Glutamatergic neuron (in vitro differentiated cells): ENCODE measurements around the gene ZNF618. TPM values are rescaled to one million over a fixed set of nuclear protein-coding genes. Genes with fewer than 3 reads are reported as not detected.

Source experiments
- DNase-seq: peaks from one replicate; pipeline ENCODE4 v3.0.0; 2022
- H3K27ac Mint-ChIP-seq: one replicate; pipeline ENCODE4 v1.8.0; 2020; ENCODE audit warnings: mild to moderate bottlenecking, mixed read lengths, inconsistent platforms; ENCODE audit not compliant: unreplicated experiment
- H3K27me3 Mint-ChIP-seq: one replicate; pipeline ENCODE4 v1.8.0; 2020; ENCODE audit warnings: mild to moderate bottlenecking, moderate library complexity, mixed read lengths, inconsistent platforms; ENCODE audit not compliant: unreplicated experiment
- H3K36me3 Mint-ChIP-seq: one replicate; pipeline ENCODE4 v1.8.0; 2020; ENCODE audit warnings: mild to moderate bottlenecking, mixed read lengths, inconsistent platforms; ENCODE audit not compliant: unreplicated experiment
- H3K4me1 Mint-ChIP-seq: one replicate; pipeline ENCODE4 v1.8.0; 2020; ENCODE audit warnings: mild to moderate bottlenecking, low read depth, mixed read lengths, inconsistent platforms; ENCODE audit not compliant: unreplicated experiment
- H3K4me3 Mint-ChIP-seq: one replicate; pipeline ENCODE4 v1.8.0; 2020; ENCODE audit warnings: mild to moderate bottlenecking, mixed read lengths, inconsistent platforms; ENCODE audit not compliant: unreplicated experiment
- H3K9me3 Mint-ChIP-seq: one replicate; pipeline ENCODE4 v1.8.0; 2020; ENCODE audit warnings: mild to moderate bottlenecking, moderate library complexity, mixed read lengths, inconsistent platforms; ENCODE audit not compliant: unreplicated experiment
- total RNA-seq: library from RNA; stranded (reverse); fragmentation: NEBNext Ultra II Directional; extraction: Animal tissue kit (Norgen Biotek cat#: 25700); gene quantifications from one replicate; pipeline ENCODE4 v1.2.1, GENCODE V29; 2021; ENCODE audit not compliant: unreplicated experiment
- TF ChIP-seq, protein P1 (sequence below): fragments of 200-600 bp; sonication (generic); IDR thresholded peaks from one replicate; pipeline ENCODE4 v1.5.0; 2021; ENCODE audit not compliant: partially characterized antibody, unreplicated experiment

ZNF618 gene
- total RNA-seq, 1 donor from 2014 or later: 114 TPM

DNA sequence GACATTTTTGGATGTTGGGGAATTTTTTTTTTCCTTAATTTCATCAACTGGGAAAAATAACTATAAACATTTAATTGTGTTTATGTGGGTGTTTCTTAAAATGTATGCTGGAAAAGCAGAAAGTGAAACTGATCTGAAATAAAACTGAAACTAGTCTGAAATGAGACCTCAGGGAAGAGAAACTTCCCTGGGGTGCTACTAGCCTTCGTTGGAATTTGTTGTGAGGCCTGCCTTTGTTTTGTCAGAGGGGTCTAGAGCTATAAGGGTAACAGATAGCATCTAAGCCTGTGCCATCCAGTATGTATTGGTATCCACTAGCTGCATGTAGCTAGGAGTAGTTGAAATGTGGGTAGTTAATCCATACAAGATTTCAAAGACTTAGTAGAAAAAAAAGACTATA is 10.4 kb downstream of the ZNF618 start:
- Mint-ChIP-seq H3K4me1 (peaks cover 33% of the 10 kb centered on the region), H3K36me3 (peaks cover 9% of the 10 kb centered on the region), H3K27ac (no peak overlapping the region), H3K4me3 (no peak overlapping the region), H3K27me3 (peaks cover 5% of the 10 kb centered on the region), H3K9me3 (peaks cover 6% of the 10 kb centered on the region)
- DNase-seq: no peak
- TF ChIP-seq, protein P1, sequence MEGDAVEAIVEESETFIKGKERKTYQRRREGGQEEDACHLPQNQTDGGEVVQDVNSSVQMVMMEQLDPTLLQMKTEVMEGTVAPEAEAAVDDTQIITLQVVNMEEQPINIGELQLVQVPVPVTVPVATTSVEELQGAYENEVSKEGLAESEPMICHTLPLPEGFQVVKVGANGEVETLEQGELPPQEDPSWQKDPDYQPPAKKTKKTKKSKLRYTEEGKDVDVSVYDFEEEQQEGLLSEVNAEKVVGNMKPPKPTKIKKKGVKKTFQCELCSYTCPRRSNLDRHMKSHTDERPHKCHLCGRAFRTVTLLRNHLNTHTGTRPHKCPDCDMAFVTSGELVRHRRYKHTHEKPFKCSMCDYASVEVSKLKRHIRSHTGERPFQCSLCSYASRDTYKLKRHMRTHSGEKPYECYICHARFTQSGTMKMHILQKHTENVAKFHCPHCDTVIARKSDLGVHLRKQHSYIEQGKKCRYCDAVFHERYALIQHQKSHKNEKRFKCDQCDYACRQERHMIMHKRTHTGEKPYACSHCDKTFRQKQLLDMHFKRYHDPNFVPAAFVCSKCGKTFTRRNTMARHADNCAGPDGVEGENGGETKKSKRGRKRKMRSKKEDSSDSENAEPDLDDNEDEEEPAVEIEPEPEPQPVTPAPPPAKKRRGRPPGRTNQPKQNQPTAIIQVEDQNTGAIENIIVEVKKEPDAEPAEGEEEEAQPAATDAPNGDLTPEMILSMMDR: no peak

DNA sequence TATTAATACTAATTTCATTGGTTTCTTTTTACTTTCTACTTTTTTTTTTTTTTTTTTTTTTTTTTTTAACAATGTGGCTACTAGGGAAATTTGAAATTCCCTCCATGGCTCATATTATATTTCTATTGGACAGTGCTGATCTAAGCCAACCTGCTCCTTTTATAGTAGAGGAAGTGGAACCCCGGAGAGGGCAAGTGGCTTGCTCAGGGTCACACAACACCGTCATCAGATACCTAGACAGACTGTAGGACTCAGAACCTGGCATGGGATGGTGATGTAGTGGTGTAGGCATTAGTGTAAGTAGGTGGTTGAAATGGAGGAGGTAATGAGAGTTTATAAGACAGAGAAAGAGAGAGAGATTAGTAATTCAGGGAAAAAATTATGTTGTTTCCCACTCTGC is 10.8 kb downstream of the ZNF618 start:
- no peak for DNase-seq
- Mint-ChIP-seq H3K36me3 (peaks cover 9% of the 10 kb centered on the region), H3K4me1 (peaks cover 29% of the 10 kb centered on the region), H3K27me3 (peaks cover 3% of the 10 kb centered on the region), H3K9me3 (peaks cover 6% of the 10 kb centered on the region), H3K4me3 (no peak overlapping the region), H3K27ac (no peak overlapping the region)
- TF ChIP-seq, protein P1: no peak

DNA sequence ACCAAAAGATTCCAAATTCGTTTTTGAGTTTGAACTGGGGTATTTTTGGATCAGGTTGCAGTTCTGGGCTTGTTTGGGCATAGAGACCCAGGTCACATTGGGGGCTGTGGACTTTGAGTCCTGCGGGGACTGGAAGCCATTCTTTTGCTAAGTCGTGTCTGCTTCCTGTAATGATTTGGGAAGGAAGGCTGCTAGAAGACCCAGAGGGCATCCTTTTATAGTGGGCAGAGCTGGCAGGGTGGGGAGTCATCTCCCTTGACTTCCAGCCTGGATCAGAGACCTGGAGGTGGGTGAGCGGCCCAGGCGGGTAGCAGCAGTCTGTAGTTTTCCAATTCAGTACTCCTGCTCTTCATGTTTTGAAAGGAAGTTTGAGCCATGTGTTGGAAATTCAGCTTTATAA is 11.3 kb downstream of the ZNF618 start:
- Mint-ChIP-seq H3K36me3 (peaks cover 9% of the 10 kb centered on the region), H3K27ac (no peak overlapping the region), H3K4me3 (no peak overlapping the region), H3K9me3 (peaks cover 6% of the 10 kb centered on the region), H3K4me1 (peaks cover 28% of the 10 kb centered on the region), H3K27me3 (peaks cover 3% of the 10 kb centered on the region)
- TF ChIP-seq, protein P1: no peak
- no peak for DNase-seq

DNA sequence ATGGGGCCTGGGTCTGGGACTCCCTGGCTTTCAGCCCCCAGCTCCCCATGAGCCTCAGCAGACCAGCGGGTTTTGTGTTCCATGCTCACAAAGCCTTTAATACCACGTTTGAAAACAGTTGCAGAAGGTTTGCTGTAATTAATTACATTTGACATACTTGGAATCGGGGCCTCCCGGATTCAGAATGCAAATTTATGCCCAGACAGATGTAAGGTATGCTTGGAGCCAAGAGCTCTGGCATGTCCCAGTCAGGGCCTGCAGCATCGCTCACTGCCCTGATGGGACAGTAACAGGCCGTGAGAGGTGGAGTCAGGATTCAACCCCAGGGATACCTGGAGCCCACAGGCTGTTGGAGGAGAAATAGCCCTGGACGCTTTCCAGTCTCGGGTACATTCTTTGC is 12.2 kb downstream of the ZNF618 start:
- H3K4me3 Mint-ChIP-seq: no peak overlapping the region
- peaks cover 9% of the 10 kb centered on the region for H3K36me3 Mint-ChIP-seq
- H3K9me3 Mint-ChIP-seq: peaks cover 8% of the 10 kb centered on the region
- no peak overlapping the region for H3K27ac Mint-ChIP-seq
- TF ChIP-seq, protein P1: no peak
- peaks cover 3% of the 10 kb centered on the region for H3K27me3 Mint-ChIP-seq
- H3K4me1 Mint-ChIP-seq: peaks cover 25% of the 10 kb centered on the region
- DNase-seq: no peak

DNA sequence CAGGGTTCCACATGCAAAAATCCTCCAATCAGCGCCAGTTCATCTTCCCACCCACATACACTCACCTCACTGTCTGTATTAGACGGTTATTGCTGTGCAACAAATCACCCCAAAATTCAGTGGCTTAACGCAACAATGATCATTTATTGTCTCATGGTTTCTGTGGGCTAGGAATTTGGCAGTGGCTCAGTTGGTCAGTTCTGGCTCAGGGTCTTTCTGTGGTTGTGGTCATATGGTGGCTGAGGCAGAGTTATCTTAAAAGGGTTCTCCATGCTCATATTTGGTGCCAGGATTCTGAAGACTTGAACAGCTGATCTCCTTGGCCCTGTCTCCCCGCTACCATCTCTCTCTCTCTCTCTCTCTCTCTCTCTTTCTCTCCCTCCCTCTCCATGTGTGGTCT is 12.9 kb downstream of the ZNF618 start:
- H3K27ac Mint-ChIP-seq: no peak overlapping the region

More for the DNA sequence above, 12.9 kb downstream of the ZNF618 start:
- Mint-ChIP-seq H3K27me3 (peaks cover 3% of the 10 kb centered on the region), H3K36me3 (peaks cover 9% of the 10 kb centered on the region), H3K4me1 (peaks cover 24% of the 10 kb centered on the region), H3K9me3 (peaks cover 8% of the 10 kb centered on the region), H3K4me3 (no peak overlapping the region)
- TF ChIP-seq, protein P1: no peak
- DNase-seq: no peak
